COLO668 (cell line): ENCODE measurements around the gene UPF2.
A peak's percentile ranks its signal among the peaks of the same experiment; 100 is the strongest.
"Not testable (repeated sequence)": the region's sequence is repeated elsewhere in the genome, so short reads cannot be mapped to it uniquely, and the experiment has no call there.

Source experiments
- DNase-seq: peaks from one replicate; lab custom pipeline; 2025; ENCODE audit not compliant: unreplicated experiment; lab: John Stamatoyannopoulos, UW

UPF2 gene

DNA sequence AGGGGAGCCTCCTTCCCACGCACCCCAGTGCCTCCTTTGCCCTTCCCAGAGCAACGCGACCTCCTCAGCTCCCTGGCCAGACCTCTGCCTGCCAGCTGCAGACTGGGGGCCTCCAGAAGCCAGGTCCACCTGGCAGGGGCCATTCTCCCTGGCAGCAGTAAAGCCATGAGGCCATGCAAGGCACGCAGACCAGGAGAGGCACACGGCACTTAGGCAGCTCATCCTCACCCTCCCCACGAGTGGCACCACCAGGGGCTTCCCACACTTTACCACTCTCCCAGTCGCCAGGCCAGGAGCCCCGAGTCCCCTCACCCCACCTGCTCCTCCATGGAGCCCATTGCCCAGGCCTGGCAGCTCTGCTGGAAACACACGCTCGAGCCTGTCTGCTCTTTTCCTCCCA lies 134.1 kb downstream of the UPF2 start:
- DNase-seq = no peak

DNA sequence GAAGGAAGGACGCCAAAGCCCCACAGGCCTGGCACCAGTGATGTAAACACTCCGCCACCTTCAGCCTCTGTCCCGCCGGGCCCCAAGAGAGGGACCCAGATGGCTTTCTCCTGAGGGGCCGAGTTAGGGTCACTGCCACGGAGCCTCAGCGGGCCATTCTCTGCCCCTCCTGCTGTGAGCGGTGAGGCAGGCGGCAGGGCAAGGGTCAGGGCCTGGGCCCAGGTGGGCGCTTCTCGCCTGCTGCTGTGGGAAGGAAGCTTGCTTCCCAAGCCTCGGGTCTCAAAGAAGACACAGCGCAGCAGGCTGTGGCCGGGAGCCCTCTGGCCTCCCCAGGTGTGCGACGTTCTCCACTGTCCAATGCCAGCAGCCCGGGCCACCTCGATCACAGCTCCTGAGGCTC lies 134.7 kb downstream of the UPF2 start:
- no peak for DNase-seq

DNA sequence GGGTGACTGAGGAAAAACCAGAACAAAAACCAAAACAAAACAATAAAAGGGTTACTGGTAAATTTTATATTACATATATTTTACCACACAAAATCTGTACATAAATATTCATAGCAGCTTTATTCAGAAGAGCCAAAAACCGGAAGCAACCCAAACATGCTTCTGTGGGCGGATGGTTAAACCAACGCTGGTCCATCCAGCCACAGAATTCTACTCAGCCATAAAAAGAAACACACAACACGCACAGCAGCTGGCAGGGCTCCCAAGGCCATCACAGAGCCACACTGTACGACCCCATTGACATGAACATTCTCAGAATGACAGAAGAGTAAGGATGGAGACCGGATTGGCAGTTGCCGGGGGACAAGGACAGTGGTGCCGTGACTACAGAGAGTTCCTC lies 135.9 kb downstream of the UPF2 start:
- DNase-seq = no peak

- no peak for DNase-seq
These were observed 140.0 kb downstream of the UPF2 start for GRCh38 chr10:11902646-11903045.

GRCh38 chr10:11901833-11902475 lies 140.7 kb downstream of the UPF2 start:
- DNase-seq = no peak

- no peak for DNase-seq
These were observed 141.2 kb downstream of the UPF2 start for GRCh38 chr10:11901454-11901832.

GRCh38 chr10:11901036-11901301 lies 141.6 kb downstream of the UPF2 start:
- DNase-seq = no peak

- no peak for DNase-seq
These were observed 143.3 kb downstream of the UPF2 start for GRCh38 chr10:11899067-11899876.

DNA sequence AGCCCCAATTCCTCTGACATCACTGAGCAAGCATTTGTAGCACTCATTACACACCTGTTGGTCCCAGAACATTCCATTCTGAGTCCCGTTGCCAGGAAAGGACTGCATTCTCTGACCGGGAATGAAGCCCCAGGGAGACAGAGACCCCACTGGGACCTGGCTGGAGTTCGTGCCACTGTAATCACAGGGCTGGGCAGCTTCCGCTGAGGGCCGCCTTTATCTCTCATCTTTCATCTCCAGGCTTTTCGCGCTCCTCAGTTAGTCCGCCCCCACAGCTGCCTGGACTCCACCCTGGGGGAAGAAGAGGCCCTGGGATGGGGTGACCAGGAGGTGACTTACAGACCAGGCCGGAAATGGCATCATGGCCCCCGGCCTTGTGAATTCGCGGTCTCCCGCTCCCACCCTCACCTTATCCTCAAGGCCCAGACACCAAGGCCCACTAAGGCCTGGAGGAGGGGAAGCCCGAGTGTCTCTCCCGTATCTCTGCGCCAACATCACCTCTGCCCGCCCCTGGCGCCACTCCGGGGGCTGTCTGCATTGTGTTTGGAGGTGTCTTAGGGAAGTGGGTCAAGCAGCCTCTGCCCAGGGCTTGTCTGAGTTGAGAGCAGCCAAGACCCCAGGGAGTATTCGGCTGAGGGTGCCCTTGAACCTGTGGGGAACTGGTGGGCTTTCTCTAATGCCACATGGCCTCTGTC lies 144.1 kb downstream of the UPF2 start:
- peak; percentile 15 for DNase-seq

DNA sequence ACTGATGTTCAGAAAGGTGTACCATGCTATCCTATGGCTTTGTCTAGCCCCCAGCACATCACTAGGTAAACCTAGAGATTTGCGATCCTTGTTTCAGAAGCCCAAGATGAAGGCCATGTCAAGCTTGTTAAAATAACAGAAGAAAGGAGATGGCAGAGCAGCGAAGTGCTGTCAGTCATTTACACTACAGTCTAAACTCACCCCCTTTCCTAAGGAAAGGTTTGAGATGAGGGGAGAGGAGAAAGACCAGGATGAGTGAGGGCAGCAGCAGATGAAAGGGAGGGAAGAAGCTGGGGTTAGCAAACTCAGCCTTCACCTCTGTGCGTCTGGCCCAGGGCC lies 144.6 kb downstream of the UPF2 start:
- no peak for DNase-seq

- DNase-seq = no peak
These were observed 145.9 kb downstream of the UPF2 start for GRCh38 chr10:11896549-11897200.

GRCh38 chr10:11895598-11895997 lies 147.0 kb downstream of the UPF2 start:
- DNase-seq = no peak

DNA sequence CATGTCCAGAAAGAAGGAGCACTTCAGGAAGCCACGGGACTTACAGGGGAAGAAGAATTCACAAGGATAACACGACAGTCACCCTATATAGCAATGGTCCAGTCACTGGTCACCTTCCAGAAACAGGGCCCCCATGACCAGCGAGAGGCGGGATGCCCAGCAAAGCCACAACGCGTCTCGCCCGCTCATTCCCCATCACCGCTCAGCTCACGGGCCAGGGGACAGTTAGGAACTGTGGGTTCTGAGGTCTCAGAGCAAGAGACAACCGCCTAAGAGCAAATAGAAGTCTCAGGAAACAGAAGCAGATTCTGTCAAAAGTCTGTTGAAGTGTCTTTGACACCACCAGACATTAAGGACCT lies 147.5 kb downstream of the UPF2 start:
- DNase-seq = no peak

GRCh38 chr10:11894381-11895107 lies 148.1 kb downstream of the UPF2 start:
- DNase-seq = no peak

DNA sequence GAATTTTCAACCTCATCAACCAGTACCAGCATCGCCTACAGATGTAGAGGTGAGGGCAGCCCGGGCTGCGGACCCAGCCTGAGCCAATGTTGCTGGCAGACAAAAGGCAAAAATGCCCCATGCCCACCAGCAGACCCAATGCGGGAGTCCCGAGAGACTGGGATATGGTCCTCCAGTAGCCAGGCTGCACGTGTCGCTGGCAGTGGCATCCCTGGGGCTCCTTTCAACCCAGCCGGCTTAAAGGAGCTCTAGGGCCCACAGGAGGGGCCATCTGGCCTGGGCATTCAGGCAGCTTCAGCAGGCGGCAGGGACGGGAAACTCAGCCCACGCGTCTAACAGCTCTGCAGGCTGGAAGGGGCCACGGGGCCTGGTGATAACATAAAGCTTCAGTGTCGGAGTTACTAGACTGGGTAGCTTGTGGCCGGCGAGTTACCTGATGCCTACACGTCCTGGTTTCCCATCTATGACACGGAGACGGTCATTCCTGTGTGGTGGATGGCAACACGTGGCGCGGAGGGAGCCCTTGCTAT lies 148.8 kb downstream of the UPF2 start:
- no peak for DNase-seq

DNA sequence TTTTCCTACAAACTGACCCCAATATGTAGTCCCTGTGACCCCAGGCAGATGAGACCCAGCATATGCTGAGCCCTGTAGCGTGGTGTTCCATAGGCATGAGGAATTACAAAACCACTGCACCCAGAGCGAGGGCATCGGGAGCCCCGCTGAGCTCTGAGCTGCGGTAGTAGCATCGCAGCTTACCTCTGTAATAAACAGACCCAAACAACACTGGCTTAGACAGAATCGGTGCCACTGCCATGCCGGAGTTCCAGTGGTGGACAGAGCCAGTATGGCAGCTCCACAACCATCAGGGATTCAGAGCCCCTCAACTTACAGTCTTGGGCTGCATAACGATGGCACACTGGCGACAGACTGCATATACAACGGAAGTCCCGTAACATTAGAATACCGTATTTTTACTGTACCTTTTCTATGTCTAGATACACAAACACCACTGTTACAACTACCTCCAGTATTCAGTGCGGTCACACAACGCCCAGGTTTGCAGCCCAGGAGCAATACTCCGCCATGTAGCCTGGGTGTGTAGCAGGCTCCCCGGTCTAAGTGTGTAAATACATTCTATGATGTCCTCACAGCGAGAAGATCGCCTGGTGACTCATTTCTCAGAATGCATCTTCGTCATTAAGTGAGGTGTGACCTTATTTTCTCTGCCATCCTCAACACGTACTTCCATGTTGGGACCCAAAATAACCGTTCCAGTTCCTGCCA lies 150.7 kb downstream of the UPF2 start:
- no peak for DNase-seq

DNA sequence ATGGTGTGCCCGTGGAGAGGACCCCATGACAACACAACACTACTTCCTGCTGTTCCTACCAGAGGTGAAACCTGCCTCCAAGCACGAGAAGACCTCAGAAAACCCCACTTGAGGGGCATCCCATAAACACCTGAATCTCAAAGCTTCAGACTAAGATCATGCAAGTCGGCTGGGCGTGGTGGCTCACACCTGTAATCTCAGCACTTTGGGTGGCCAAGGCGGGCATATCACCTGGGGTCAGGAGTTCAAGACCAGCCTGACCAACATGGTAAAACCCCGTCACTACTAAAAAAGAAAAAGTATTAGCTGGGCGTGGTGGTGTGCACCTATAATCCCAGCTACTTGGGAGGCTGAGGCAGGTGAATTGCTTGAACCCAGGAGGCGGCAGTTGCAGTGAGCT lies 153.3 kb downstream of the UPF2 start:
- not testable (repeated sequence) for DNase-seq

DNA sequence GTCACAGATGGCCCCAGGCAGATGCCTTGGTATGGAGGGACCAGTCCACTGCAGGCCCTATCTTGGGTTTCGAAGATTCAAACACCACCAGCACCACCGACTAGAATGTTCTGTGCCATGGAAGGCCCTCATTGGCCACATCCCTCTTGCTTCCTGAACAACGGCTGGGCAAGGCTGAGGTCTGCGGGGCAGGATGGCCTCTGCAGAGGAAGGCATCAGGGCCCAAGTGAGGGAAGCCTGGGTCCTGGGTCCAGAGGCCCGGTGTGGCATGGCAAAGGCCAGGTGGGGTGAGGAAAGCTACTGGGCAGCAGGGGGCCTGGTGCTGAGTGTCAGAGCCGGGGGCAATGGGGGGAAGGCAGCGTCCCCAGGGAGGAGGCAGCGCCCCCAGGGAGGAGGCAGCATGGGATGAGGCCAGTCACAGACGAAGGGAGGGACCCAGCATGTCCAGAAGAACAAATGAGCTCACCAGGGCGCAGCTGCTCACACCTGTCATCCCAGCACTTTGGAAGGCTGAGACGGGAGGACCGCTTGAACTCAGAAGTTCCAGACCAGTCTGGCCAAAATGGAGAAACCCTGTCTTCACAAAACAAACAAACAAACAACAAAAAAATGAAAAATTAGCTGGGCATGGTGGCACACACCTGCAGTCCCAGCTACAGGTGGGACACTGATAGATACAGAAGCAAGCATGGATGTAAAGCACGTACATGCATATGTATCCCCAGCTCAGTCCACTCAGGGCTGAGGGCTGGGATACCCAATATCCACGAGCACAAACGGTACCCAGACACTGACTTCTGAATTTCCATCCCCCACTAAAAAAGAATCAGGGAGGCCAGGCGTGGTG lies 155.0 kb downstream of the UPF2 start:
- no peak for DNase-seq

GRCh38 chr10:11886851-11887250 lies 155.8 kb downstream of the UPF2 start:
- DNase-seq = no peak

DNA sequence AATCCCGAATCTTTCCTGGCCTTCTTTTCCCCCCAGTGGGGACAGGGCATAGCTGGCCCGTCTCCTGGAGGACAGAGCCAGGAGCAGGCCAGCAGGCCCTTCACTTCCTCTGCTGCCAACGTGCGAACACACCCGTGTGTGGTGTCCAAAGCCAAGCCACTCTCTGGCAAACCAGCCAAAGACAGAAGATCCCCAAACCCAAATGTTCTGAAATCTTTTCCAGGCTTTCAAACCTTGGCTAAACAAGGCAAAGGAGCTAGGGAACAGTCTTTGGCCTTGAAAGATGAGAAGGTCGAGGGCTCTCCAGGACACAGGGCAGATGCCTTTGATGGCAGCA lies 156.5 kb downstream of the UPF2 start:
- DNase-seq = no peak
